RWPE1 (cell line): ENCODE data around the gene MICAL3.
"Not testable (repeated sequence)": the region's sequence is repeated elsewhere in the genome, so short reads cannot be mapped to it uniquely, and the experiment has no call there.

Experiments
- CTCF ChIA-PET: fragments of 350-600 bp; sonication (Branson Sonifier 250); formaldehyde crosslinking; extraction: SDS; loops from one replicate; lab custom pipeline; 2021; lab: Yijun Ruan, JAX
- POLR2A ChIA-PET: fragments of 400-600 bp; formaldehyde crosslinking; extraction: SDS; loops from one replicate; lab custom pipeline; 2020; ENCODE audit warnings: antibody characterized with exemption; ENCODE audit not compliant: low non-redundant PET; lab: Yijun Ruan, JAX
- DNase-seq: peaks from one replicate; pipeline ENCODE4 v3.0.0; 2012; ENCODE audit warnings: low spot score
- H3K27ac ChIP-seq: fragments of 450-650 bp; 2 replicates; pipeline ENCODE4 v1.5.1; 2017
- CTCF ChIP-seq: fragments of 450-650 bp; conservative IDR thresholded peaks from 2 replicates; pipeline ENCODE4 v1.5.1; 2017; ENCODE audit warnings: low read depth, mild to moderate bottlenecking

The MICAL3 gene

DNA sequence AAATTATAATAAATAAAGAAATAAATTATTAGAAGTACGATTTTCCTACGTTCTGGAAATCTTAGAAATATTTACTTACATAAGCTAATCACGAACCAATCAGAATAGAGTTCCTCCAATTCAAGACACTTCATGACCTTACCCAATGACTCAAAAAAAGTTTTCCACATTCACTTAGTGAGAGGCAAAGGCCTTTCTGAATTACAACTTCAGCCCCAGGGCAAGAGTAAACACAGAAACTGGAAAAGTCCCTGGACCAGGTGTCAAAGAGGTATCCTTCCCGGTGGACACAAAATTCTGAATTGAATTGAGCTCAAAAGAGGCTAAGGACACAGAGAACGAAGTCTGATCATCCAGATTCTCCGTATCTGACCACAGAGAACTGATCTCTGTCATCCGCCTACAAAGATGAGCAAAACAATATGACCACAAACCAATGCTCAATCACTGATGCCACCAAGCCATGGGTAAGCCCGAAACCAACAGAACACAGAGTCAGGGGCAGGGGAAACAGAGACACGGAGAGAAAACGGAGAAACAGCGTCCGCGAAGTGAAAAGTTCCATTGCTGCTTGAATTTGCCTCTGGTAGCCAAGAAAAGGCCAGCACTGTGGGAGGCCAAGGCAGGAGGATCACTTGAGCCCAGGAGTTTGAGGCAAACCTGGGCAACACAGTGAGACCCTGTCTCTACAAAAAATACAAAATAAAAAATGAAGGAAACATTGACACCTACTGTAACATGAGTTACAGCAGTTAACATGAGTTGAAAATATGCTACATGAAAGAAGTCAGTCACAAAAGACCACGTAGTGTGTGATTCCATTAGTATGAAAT, 256.9 kb downstream of the MICAL3 start:
- no peak for TF ChIP-seq CTCF
- ChIA-PET CTCF (no interaction called here), POLR2A (no interaction called here)
- no peak overlapping the region for H3K27ac ChIP-seq
- DNase-seq, result no peak

- CTCF ChIA-PET, DNase-seq, H3K27ac ChIP-seq, POLR2A ChIA-PET: not testable (repeated sequence)
These were observed 259.5 kb downstream of the MICAL3 start for GRCh38 chr22:17764852-17765251.

DNA sequence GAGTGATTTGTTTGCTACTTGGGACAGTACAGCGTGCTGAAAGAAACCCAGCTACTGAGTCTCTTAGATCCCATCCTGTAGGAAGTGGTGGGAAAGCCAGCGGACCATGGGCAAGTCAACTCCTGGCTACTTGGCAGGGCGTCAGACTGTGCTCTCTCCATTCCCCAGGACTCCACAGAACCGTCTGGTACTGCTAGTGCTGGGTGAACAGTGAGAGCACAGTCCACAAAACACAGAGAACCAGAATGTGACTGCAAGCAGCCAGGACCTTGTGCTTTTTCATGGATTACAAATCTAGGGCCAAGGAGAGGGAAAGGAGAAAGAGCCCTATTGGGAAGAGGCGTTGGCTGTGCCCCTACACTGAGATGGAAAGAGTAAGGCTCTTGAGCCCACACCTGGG, 260.3 kb downstream of the MICAL3 start:
- no peak for TF ChIP-seq CTCF
- ChIA-PET POLR2A (no interaction called here), CTCF (no interaction called here)
- DNase-seq, result no peak
- no peak overlapping the region for H3K27ac ChIP-seq

GRCh38 chr22:17763442-17763841, 260.9 kb downstream of the MICAL3 start:
- POLR2A ChIA-PET, H3K27ac ChIP-seq, DNase-seq: not testable (repeated sequence)
- CTCF ChIA-PET, result interaction anchor here (0.6 kb wide), 1 partner anchor 23 kb away, joined by 3 read pairs; no protein-coding TSS in a partner anchor

GRCh38 chr22:17761138-17761488, 263.2 kb downstream of the MICAL3 start:
- no peak for TF ChIP-seq CTCF
- no peak for DNase-seq
- ChIA-PET CTCF (no interaction called here), POLR2A (no interaction called here)
- no peak overlapping the region for H3K27ac ChIP-seq

- POLR2A ChIA-PET, result no interaction called here
- TF ChIP-seq CTCF, result no peak
- DNase-seq, result no peak
- CTCF ChIA-PET, result interaction anchor here (1.1 kb wide), 1 partner anchor 17 kb away, joined by 3 read pairs; no protein-coding TSS in a partner anchor
- H3K27ac ChIP-seq, result no peak overlapping the region
These were observed 270.0 kb downstream of the MICAL3 start for GRCh38 chr22:17754233-17754925.

DNA sequence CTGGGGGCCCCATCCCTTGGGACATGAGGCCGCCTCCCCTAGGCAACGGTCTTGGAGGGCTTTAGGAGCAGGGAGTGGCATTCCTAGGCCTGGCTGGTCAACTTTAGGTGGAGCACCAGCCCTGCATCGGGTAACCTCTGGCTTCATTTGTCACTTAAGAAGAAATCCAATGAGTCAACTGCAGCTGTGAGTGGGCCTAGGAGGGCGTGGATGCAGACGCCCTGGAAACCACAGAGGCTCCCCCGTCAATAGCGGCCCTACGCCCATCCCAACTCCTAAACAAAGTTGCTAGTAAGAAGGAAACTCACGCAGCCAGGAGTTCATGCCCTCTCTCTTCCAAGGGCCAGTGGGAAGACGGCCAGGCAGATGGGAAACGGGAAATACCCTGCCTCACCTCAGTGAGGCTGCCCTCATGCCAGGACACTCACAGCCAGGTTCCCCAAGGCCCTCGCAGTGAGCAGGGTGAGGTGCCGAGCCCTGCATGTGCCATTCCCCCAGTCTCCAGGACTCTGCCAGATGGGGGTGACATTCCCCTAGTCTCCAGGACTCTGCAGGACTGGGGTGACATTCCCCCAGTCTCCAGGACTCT, 270.9 kb downstream of the MICAL3 start:
- no peak for TF ChIP-seq CTCF
- H3K27ac ChIP-seq, result no peak overlapping the region
- ChIA-PET CTCF (interaction anchor here (0.8 to 1.1 kb wide), 2 partner anchors 11 to 18 kb away, joined by 3 read pairs; no protein-coding TSS in a partner anchor), POLR2A (no interaction called here)
- no peak for DNase-seq
